Progenitor cell of endocrine pancreas (in vitro differentiated cells): ENCODE results near the gene RAB3IL1. TPM values are rescaled to one million over a fixed set of nuclear protein-coding genes. Genes with fewer than 3 reads are reported as not detected.

Experiments
- DNase-seq: peaks from one replicate; pipeline ENCODE4 v3.0.0; 2021; ENCODE audit warnings: low spot score; ENCODE audit not compliant: unreplicated experiment
- H3K27ac Mint-ChIP-seq: 2 replicates; pipeline ENCODE4 v1.8.0; 2021; ENCODE audit warnings: mild to moderate bottlenecking, moderate library complexity, mixed read lengths
- H3K27me3 Mint-ChIP-seq: 2 replicates; pipeline ENCODE4 v1.8.0; 2021; ENCODE audit warnings: mixed read lengths
- H3K36me3 Mint-ChIP-seq: 2 replicates; pipeline ENCODE4 v1.8.0; 2022; ENCODE audit warnings: mixed read lengths; ENCODE audit not compliant: insufficient read depth
- H3K4me1 Mint-ChIP-seq: 2 replicates; pipeline ENCODE4 v1.8.0; 2021; ENCODE audit warnings: low read depth, mixed read lengths
- H3K4me3 Mint-ChIP-seq: 2 replicates; pipeline ENCODE4 v1.8.0; 2021; ENCODE audit warnings: low read depth, mild to moderate bottlenecking, moderate library complexity, mixed read lengths
- H3K9me3 Mint-ChIP-seq: 2 replicates; pipeline ENCODE4 v1.8.0; 2021; ENCODE audit warnings: low read depth, mixed read lengths
- CTCF ChIP-seq: fragments of 200-600 bp; sonication (generic); IDR thresholded peaks from one replicate; pipeline ENCODE4 v1.5.0; 2021; ENCODE audit warnings: antibody characterized with exemption, mild to moderate bottlenecking; ENCODE audit not compliant: unreplicated experiment
- total RNA-seq: library from RNA; stranded (reverse); gene quantifications from 2 replicates; pipeline ENCODE4 v1.2.1, GENCODE V29; 2021

Gene RAB3IL1
- total RNA-seq, 1 donor from 2014 or later, result 0.53 TPM

GRCh38 chr11:61922539-61922938, 5.2 kb upstream of the RAB3IL1 start:
- peaks cover 29% of the 10 kb centered on the region for H3K27me3 Mint-ChIP-seq
- peaks cover 32% of the 10 kb centered on the region for H3K4me1 Mint-ChIP-seq
- no peaks in the 10 kb centered on the region for H3K36me3 Mint-ChIP-seq
- peak; percentile 5 for DNase-seq
- no peak for TF ChIP-seq CTCF
- no peak overlapping the region for H3K27ac Mint-ChIP-seq
- H3K4me3 Mint-ChIP-seq, result no peak overlapping the region
- H3K9me3 Mint-ChIP-seq, result no peaks in the 10 kb centered on the region

- TF ChIP-seq CTCF, result no peak
- Mint-ChIP-seq H3K27me3 (peaks cover 32% of the 10 kb centered on the region), H3K9me3 (no peaks in the 10 kb centered on the region), H3K4me3 (no peak overlapping the region), H3K36me3 (no peaks in the 10 kb centered on the region), H3K4me1 (peaks cover 32% of the 10 kb centered on the region), H3K27ac (no peak overlapping the region)
- DNase-seq, result no peak
These were observed 4.1 kb upstream of the RAB3IL1 start for GRCh38 chr11:61921446-61921845.

GRCh38 chr11:61919705-61920631, 2.6 kb upstream of the RAB3IL1 start:
- H3K4me1 Mint-ChIP-seq, result peaks cover 27% of the 10 kb centered on the region
- peak; percentile 8 for DNase-seq
- H3K36me3 Mint-ChIP-seq, result no peaks in the 10 kb centered on the region
- no peak overlapping the region for H3K27ac Mint-ChIP-seq
- no peak overlapping the region for H3K4me3 Mint-ChIP-seq
- no peak for TF ChIP-seq CTCF
- H3K9me3 Mint-ChIP-seq, result no peaks in the 10 kb centered on the region
- H3K27me3 Mint-ChIP-seq, result peaks cover 42% of the 10 kb centered on the region

- no peak for TF ChIP-seq CTCF
- Mint-ChIP-seq H3K36me3 (no peaks in the 10 kb centered on the region), H3K9me3 (no peaks in the 10 kb centered on the region), H3K27ac (no peak overlapping the region), H3K4me1 (peaks cover 23% of the 10 kb centered on the region), H3K27me3 (peaks cover 48% of the 10 kb centered on the region), H3K4me3 (no peak overlapping the region)
- peak; percentile 3 for DNase-seq
These were observed 1.8 kb upstream of the RAB3IL1 start for GRCh38 chr11:61918938-61919704.

- peak; percentile 6 for DNase-seq
- Mint-ChIP-seq H3K4me1 (peaks cover 17% of the 10 kb centered on the region), H3K27me3 (peaks cover 54% of the 10 kb centered on the region), H3K36me3 (no peaks in the 10 kb centered on the region), H3K27ac (no peak overlapping the region), H3K4me3 (peak overlapping the region; percentile 77), H3K9me3 (no peaks in the 10 kb centered on the region)
- TF ChIP-seq CTCF, result no peak
These were observed 1.0 kb upstream of the RAB3IL1 start for GRCh38 chr11:61918251-61918937.
